Right lung (tissue), 5 donors: ENCODE results near the gene SCAPER. TPM values are rescaled to one million over a fixed set of nuclear protein-coding genes. Genes with fewer than 3 reads are reported as not detected.
"Not testable (repeated sequence)": the region's sequence is repeated elsewhere in the genome, so short reads cannot be mapped to it uniquely, and the experiment has no call there.

ENCODE experiments used
- DNase-seq, 2 donors: peaks; one replicate each; pipeline ENCODE4 v3.0.0-alpha.2; 2013
- polyA plus RNA-seq, 5 donors: library from polyadenylated mRNA; unstranded; fragments of 120-200 nt; gene quantifications; one replicate each; pipeline versions ENCODE4 v1.2.1 to v1.2.3, GENCODE V29; 2013; ENCODE audit warnings: inconsistent platforms in 1 of 5, low replicate concordance in 1 of 5; ENCODE audit not compliant: insufficient read length in 5 of 5, insufficient read depth in 1 of 5

SCAPER gene
- polyA plus RNA-seq, 5 donors: 21.3 to 30.2 (median 26.1) TPM

GRCh38 chr15:76863693-76864092, 41.4 kb downstream of the SCAPER start:
- no peak for DNase-seq

DNA sequence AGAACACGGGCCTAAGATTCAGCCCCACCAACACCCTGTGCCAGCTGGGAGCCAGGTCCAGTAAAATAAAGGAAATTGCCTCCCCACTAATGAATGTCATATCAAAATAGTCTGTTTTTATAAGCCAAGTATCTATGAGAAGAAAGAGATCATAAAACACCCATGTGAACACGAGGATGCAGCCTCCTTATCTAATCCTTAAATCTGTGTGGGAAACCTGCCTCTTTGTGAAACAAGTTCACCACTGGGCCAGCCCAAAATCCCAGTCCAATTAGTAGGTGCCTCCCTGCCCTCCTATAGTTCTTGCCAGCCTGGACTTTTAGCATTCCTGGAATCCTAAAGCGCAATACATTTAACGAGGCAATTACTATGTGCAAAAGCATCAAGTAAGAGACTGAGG, 42.0 kb downstream of the SCAPER start:
- DNase-seq: no peak

DNA sequence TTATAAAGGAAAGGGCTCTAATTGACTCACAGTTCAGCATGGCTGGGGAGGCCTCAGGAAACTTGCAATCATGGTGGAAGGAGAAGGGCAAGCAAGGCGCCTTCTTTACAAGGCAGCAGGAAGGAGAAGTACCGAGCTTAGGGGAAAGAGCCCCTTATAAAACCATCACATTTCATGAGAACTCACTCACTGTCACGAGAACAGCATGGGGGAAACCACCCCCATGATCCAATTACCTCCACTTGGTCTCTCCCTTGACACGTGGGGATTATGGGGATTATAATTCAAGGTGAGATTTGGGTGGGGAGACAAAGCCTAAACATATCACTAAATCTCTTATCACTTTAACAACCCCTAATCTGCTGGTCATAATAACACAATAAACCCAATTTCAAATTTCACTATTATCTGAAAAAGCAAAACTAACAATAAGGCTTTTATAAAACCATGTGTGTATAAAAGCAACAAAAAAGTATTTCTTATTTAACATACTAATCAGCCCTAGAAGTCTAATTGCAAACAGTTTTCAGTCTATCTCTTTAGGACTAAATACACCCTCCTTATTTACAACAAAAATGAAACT, 43.2 kb downstream of the SCAPER start:
- DNase-seq: no peak

DNA sequence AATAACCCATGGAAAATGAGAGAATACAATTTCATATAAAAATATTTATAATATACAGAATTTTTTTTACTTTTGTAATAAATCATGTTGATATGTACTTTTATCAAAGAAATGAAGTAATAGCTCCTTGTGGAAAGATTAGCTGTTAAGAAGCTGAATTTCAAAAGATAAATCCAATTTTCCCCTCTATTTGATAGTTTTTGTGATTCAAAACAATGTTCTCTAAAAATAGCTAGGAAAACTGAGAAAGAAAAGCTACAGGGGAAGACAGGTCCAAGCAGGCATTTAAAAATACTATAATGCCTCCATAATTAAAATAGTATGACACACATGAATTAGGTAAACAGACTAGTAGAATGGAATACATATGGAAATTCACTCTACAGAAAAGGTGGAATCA, 44.9 kb downstream of the SCAPER start:
- no peak for DNase-seq

- DNase-seq: not testable (repeated sequence)
Measured at GRCh38 chr15:76850367-76850766, 54.8 kb downstream of the SCAPER start.

DNA sequence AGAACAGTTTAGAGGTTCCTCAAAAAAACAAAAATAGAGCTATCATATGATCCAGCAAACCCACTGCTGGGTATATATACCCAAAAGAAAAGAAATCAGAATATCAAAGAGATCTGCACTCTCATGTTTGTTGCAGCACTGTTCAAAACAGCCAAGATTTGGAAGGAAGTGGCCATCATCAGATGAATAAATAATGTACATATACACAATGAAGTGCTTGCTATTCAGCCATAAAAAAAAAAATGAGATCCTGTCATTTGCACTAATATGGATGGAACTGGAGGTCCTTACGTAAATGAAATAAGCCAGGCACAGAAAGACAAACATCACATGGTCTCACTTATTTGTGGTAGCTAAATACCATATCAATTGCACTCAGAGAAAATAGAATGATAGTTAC, 58.4 kb downstream of the SCAPER start:
- DNase-seq: no peak

- no peak for DNase-seq
Measured at GRCh38 chr15:76844096-76844495, 61.0 kb downstream of the SCAPER start.

- no peak for DNase-seq
Measured at GRCh38 chr15:76843269-76843668, 61.9 kb downstream of the SCAPER start.

- DNase-seq: peak; percentile 17 to 23
Measured at GRCh38 chr15:76840830-76841460, 64.2 kb downstream of the SCAPER start.

DNA sequence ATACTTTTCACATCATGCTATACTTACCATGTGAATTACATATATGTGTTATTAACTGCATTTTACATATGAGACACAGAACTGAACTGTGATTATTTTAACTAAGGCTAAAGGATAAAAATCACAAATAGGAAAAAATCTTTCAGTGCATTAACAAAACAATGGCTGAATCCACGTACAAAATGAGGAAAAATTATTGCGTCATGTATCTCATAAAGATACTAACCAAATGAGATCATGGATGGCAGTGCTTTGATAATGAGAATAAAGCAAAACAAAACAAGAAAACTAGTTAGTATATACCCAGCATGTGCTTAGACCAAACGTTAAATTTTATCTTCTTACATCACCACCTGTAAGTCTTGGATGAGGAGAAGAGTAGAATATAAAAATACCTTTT, 66.0 kb downstream of the SCAPER start:
- no peak for DNase-seq

DNA sequence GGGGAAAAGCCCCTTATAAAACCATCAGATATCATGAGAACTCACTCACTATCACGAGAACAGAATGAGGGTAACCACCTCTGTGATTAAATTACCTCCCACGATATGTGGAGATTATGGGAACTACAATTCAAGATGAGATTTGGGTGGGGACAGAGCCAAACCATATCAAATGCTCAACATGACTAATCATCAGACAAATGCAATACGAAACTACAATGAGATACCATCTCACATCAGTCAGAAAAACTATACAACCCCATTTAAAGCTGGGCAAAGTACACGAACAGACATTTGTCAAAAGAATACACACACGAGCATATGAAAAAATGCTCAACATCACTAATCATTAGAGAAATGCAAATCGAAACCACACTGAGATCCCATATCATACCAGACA, 67.7 kb downstream of the SCAPER start:
- no peak for DNase-seq

- no peak for DNase-seq
Measured at GRCh38 chr15:76829939-76830338, 75.2 kb downstream of the SCAPER start.

DNA sequence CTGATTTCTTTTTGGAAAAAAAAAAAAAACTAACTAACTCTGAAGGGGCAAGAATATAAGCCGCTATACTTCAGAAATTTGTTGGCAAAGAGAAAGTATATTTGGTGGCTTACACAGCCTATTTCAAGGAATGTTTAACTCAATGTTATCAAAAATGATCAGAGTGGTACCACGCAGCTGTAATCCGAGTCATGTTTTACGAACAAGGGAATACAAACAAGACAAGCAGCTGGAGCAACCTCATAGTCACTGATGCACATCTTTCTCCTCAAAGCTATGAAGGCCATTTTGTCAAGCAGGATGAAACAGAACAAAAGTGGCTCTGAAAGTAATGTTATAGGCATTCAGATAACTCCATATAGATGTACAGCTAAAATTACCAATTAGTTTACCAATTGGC, 81.2 kb downstream of the SCAPER start:
- DNase-seq: no peak

DNA sequence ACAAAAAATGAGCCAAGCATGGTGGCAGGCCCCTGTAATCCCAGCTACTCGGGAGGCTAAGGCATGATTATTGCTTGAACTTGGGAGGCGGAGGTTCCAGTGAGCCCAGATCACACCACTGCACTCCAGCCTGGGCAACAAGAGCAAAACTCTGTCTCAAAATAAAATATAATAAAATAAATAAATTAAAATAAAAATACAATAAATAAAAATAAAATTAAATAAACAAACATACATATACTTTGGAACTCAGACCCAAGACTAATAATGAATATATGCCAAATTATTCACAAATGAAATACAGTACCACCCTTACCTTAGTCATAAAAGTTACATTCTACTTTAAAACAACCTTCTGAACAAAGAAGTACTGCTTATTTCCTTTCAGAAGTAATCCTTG, 81.8 kb downstream of the SCAPER start:
- no peak for DNase-seq

- not testable (repeated sequence) for DNase-seq
Measured at GRCh38 chr15:76818926-76819325, 86.2 kb downstream of the SCAPER start.

DNA sequence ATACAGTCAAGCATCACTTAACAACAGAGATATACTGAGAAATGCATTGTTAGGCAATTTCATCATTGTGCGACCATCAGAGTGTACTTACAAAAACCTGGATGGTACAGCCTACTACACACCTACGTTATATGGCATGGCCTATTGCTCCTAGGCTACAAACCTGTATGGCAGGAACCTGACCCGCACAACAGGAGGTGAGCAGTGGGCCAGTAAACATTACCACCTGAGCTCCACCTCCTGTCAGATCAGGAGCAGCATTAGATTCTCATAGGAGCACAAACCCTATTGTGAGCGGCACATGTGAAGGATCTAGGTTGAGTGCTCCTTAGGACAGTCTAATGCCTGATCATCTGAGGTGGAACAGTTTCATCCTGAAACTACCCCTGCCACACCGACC, 89.7 kb downstream of the SCAPER start:
- DNase-seq: no peak

- DNase-seq: no peak
Measured at GRCh38 chr15:76812381-76812780, 92.8 kb downstream of the SCAPER start.

- no peak for DNase-seq
Measured at GRCh38 chr15:76809412-76810103, 95.6 kb downstream of the SCAPER start.

- DNase-seq: no peak
Measured at GRCh38 chr15:76803049-76803571, 102.0 kb downstream of the SCAPER start.

- no peak for DNase-seq
Measured at GRCh38 chr15:76802411-76802810, 102.7 kb downstream of the SCAPER start.

DNA sequence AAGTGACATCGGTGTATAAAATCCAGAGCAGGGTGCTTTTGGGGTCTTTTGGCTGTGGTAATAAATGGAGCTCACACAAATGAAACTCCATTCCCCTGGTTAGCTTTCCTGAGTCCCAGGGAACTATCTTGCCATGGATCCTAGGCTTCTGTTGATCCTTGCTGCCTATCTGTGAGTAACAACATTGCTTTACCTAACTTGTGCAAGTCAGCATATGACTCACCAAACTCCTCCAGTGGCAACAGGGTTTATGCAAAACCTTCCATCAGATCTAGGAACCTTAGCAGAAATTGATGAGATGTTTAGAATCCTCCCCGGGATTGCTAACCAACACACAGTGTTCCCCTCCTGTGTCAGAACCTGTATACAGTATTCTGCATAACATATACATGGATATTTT, 105.4 kb downstream of the SCAPER start:
- DNase-seq: no peak

DNA sequence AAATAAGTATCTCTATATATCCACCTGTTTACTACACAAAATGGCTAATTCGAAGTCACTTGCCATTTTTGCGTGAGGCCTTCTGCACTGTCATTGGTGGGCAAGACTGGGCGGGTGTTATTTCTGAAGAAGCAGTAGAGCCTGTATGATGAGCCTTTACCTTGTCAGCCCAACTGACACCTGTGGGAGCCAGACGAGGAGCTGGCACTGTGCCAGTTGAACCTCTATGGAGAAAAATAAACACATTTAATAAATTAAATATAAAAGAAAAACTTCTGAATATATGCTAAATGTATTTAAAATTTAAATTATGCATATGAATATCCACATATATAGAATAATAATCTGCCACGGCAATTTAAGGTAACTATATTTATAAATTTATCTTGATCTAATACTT, 109.9 kb downstream of the SCAPER start:
- DNase-seq: no peak

DNA sequence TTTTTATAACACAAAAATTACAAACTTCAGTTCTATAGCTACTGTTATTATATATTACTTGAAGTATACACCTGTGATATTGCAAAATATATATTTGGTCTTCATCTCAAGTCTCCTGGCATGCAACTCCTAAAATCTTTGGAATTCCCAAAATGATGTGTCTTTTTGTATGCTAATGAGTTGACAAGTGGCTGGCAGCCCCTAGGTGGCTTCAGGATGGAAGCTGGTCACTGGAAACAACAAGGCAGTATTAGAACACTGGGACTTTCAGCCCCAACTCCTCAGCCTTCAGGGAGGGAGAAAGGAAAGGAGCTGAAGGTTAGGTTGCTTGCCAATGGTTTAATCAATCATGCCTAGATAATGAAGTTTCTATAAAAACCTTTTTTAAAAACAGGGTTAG, 112.0 kb downstream of the SCAPER start:
- no peak for DNase-seq
